ENCODE results near the gene PCDHB2.
"Not testable (repeated sequence)": the region's sequence is repeated elsewhere in the genome, so short reads cannot be mapped to it uniquely, and the experiment has no call there.

The PCDHB2 gene

GRCh38 chr5:141094481-141095262 lies at the start of gene PCDHB2:
Gene PCDHB2 (plus strand): TSS chr5:141094615. CDS start chr5:141094791, 176 bp downstream.
- Mint-ChIP-seq H3K9me3 (peaks cover 13% of the 10 kb centered on the region), H3K4me1 (no peaks in the 10 kb centered on the region), H3K36me3 (no peaks in the 10 kb centered on the region), H3K4me3 (no peak within 1 kb of the TSS), H3K27ac (no peak within 1 kb of the TSS)
- DNase-seq (ENCODE audit: low spot score in 2 of 2) (no peak), ATAC-seq (no peak)

GRCh38 chr5:141050622-141051520 lies 43.5 kb upstream of the PCDHB2 start, which contains the start of gene PCDHB1:
Gene PCDHB1 (plus strand): TSS chr5:141051374. CDS start chr5:141051471, 97 bp downstream.
- DNase-seq (ENCODE audit: low spot score in 2 of 2): no peak
- no peak within 1 kb of the TSS for H3K4me3 Mint-ChIP-seq
- H3K4me1 Mint-ChIP-seq: no peaks in the 10 kb centered on the region
- H3K9me3 Mint-ChIP-seq: peaks cover 10% of the 10 kb centered on the region
- H3K36me3 Mint-ChIP-seq: no peaks in the 10 kb centered on the region
- ATAC-seq: no peak
- H3K27ac Mint-ChIP-seq: no peak within 1 kb of the TSS

- Mint-ChIP-seq H3K4me1 (no peaks in the 10 kb centered on the region), H3K4me3 (no peak overlapping the region)
Observed at GRCh38 chr5:141051521-141051866, 42.9 kb upstream of the PCDHB2 start.

GRCh38 chr5:141077826-141078225 lies 16.6 kb upstream of the PCDHB2 start:
- no peaks in the 10 kb centered on the region for H3K4me1 Mint-ChIP-seq
- H3K9me3 Mint-ChIP-seq: no peaks in the 10 kb centered on the region
- DNase-seq (ENCODE audit: low spot score in 2 of 2) (no peak), ATAC-seq (no peak)
- no peaks in the 10 kb centered on the region for H3K36me3 Mint-ChIP-seq
- H3K4me3 Mint-ChIP-seq: no peak overlapping the region
- no peak overlapping the region for H3K27ac Mint-ChIP-seq

More at GRCh38 chr5:141051521-141051866, 42.9 kb upstream of the PCDHB2 start:
- DNase-seq (ENCODE audit: low spot score in 2 of 2): no peak
- H3K36me3 Mint-ChIP-seq: no peaks in the 10 kb centered on the region
- H3K27ac Mint-ChIP-seq: no peak overlapping the region
- no peak for ATAC-seq
- H3K9me3 Mint-ChIP-seq: peaks cover 7% of the 10 kb centered on the region

- Mint-ChIP-seq H3K4me1 (no peaks in the 10 kb centered on the region), H3K27ac (no peak overlapping the region), H3K36me3 (no peaks in the 10 kb centered on the region), H3K4me3 (no peak overlapping the region), H3K9me3 (peaks cover 3% of the 10 kb centered on the region)
- no peak for DNase-seq (ENCODE audit: low spot score in 2 of 2)
- no peak for ATAC-seq
Observed at GRCh38 chr5:141082228-141082627, 12.2 kb upstream of the PCDHB2 start.

GRCh38 chr5:141084487-141084989 lies 9.9 kb upstream of the PCDHB2 start:
- Mint-ChIP-seq H3K4me3 (peak overlapping the region; percentile 61), H3K36me3 (no peaks in the 10 kb centered on the region), H3K27ac (no peak overlapping the region), H3K9me3 (peaks cover 3% of the 10 kb centered on the region), H3K4me1 (no peaks in the 10 kb centered on the region)
- no peak for DNase-seq (ENCODE audit: low spot score in 2 of 2)
- peak; percentile 55 for ATAC-seq

GRCh38 chr5:141095263-141095641 lies 837 bp downstream of the PCDHB2 start:
- DNase-seq (ENCODE audit: low spot score in 2 of 2) (no peak), ATAC-seq (no peak)
- no peak overlapping the region for H3K4me3 Mint-ChIP-seq
- H3K36me3 Mint-ChIP-seq: no peaks in the 10 kb centered on the region
- H3K4me1 Mint-ChIP-seq: no peaks in the 10 kb centered on the region
- no peak overlapping the region for H3K27ac Mint-ChIP-seq
- peaks cover 13% of the 10 kb centered on the region for H3K9me3 Mint-ChIP-seq

- not testable (repeated sequence) for H3K27ac Mint-ChIP-seq; H3K4me3 Mint-ChIP-seq; H3K36me3 Mint-ChIP-seq; ATAC-seq; H3K4me1 Mint-ChIP-seq; DNase-seq (ENCODE audit: low spot score in 2 of 2)
- peaks cover 16% of the 10 kb centered on the region for H3K9me3 Mint-ChIP-seq
Observed at GRCh38 chr5:141096181-141096580, 1.8 kb downstream of the PCDHB2 start.

GRCh38 chr5:141096586-141096985 lies 2.2 kb downstream of the PCDHB2 start:
- peaks cover 16% of the 10 kb centered on the region for H3K9me3 Mint-ChIP-seq
- H3K36me3 Mint-ChIP-seq; DNase-seq (ENCODE audit: low spot score in 2 of 2): not testable (repeated sequence)

GRCh38 chr5:141100243-141100805 lies 5.9 kb downstream of the PCDHB2 start, which contains the start of gene PCDHB3:
Gene PCDHB3 (plus strand): TSS chr5:141100473. CDS start chr5:141100650, 177 bp downstream.
- H3K27ac Mint-ChIP-seq: no peak within 1 kb of the TSS
- no peak within 1 kb of the TSS for H3K4me3 Mint-ChIP-seq
- no peaks in the 10 kb centered on the region for H3K36me3 Mint-ChIP-seq
- DNase-seq (ENCODE audit: low spot score in 2 of 2) (no peak), ATAC-seq (no peak)
- H3K4me1 Mint-ChIP-seq: no peaks in the 10 kb centered on the region
- H3K9me3 Mint-ChIP-seq: peaks cover 3% of the 10 kb centered on the region

More at GRCh38 chr5:141096586-141096985, 2.2 kb downstream of the PCDHB2 start:
- H3K4me3 Mint-ChIP-seq, ATAC-seq, H3K4me1 Mint-ChIP-seq, H3K27ac Mint-ChIP-seq: not testable (repeated sequence)

- no peak for ATAC-seq
- H3K4me1 Mint-ChIP-seq: no peaks in the 10 kb centered on the region
- DNase-seq (ENCODE audit: low spot score in 2 of 2): no peak
- no peaks in the 10 kb centered on the region for H3K36me3 Mint-ChIP-seq
- H3K9me3 Mint-ChIP-seq: peaks cover 3% of the 10 kb centered on the region
- no peak overlapping the region for H3K4me3 Mint-ChIP-seq
- no peak overlapping the region for H3K27ac Mint-ChIP-seq
Observed at GRCh38 chr5:141101059-141101458, 6.6 kb downstream of the PCDHB2 start.

GRCh38 chr5:141102070-141102469 lies 7.7 kb downstream of the PCDHB2 start:
- H3K27ac Mint-ChIP-seq; H3K4me3 Mint-ChIP-seq; H3K9me3 Mint-ChIP-seq; H3K4me1 Mint-ChIP-seq; DNase-seq (ENCODE audit: low spot score in 2 of 2); H3K36me3 Mint-ChIP-seq; ATAC-seq: not testable (repeated sequence)

GRCh38 chr5:141102471-141102870 lies 8.1 kb downstream of the PCDHB2 start:
- H3K27ac Mint-ChIP-seq; DNase-seq (ENCODE audit: low spot score in 2 of 2); H3K9me3 Mint-ChIP-seq; H3K36me3 Mint-ChIP-seq; ATAC-seq; H3K4me3 Mint-ChIP-seq; H3K4me1 Mint-ChIP-seq: not testable (repeated sequence)

- DNase-seq (ENCODE audit: low spot score in 2 of 2): no peak
- Mint-ChIP-seq H3K9me3 (peaks cover 2% of the 10 kb centered on the region), H3K4me1 (no peaks in the 10 kb centered on the region), H3K36me3 (no peaks in the 10 kb centered on the region), H3K27ac (no peak overlapping the region), H3K4me3 (no peak overlapping the region)
- no peak for ATAC-seq
Observed at GRCh38 chr5:141105350-141105749, 10.9 kb downstream of the PCDHB2 start.

GRCh38 chr5:141119250-141119649 lies 24.8 kb downstream of the PCDHB2 start:
- DNase-seq (ENCODE audit: low spot score in 2 of 2) (no peak), ATAC-seq (no peak)
- no peaks in the 10 kb centered on the region for H3K36me3 Mint-ChIP-seq
- H3K9me3 Mint-ChIP-seq: peaks cover 14% of the 10 kb centered on the region
- H3K27ac Mint-ChIP-seq: no peak overlapping the region
- no peaks in the 10 kb centered on the region for H3K4me1 Mint-ChIP-seq
- H3K4me3 Mint-ChIP-seq: no peak overlapping the region
